Suprapubic skin (tissue), 4 donors: ENCODE results near the gene PAFAH1B1. TPM values are rescaled to one million over a fixed set of nuclear protein-coding genes. Genes with fewer than 3 reads are reported as not detected.

Source experiments
- DNase-seq, 2 donors: peaks; one replicate each; pipeline ENCODE4 v3.0.0-alpha.2; 2019; ENCODE audit warnings: low spot score in 2 of 2
- H3K27ac ChIP-seq: fragments of 200-600 bp; sonication (generic); one replicate; pipeline ENCODE4 v1.5.1; 2019
- H3K27me3 ChIP-seq: fragments of 200-600 bp; sonication (generic); one replicate; pipeline ENCODE4 v1.5.1; 2019
- H3K36me3 ChIP-seq: fragments of 200-600 bp; sonication (generic); one replicate; pipeline ENCODE4 v1.5.1; 2019
- H3K4me1 ChIP-seq: fragments of 200-600 bp; sonication (generic); one replicate; pipeline ENCODE4 v1.5.1; 2019
- H3K4me3 ChIP-seq: fragments of 200-600 bp; sonication (generic); one replicate; pipeline ENCODE4 v1.5.1; 2019; ENCODE audit warnings: mild to moderate bottlenecking
- H3K9me3 ChIP-seq: fragments of 200-600 bp; sonication (generic); one replicate; pipeline ENCODE4 v1.5.1; 2019
- CTCF ChIP-seq, 2 donors: fragments of 200-600 bp in 1 of 2; fragments of 450-650 bp in 1 of 2; sonication (generic) in 1 of 2; IDR thresholded peaks; one replicate each; pipeline ENCODE4 v1.5.1; 2016 to 2019; ENCODE audit warnings: antibody characterized with exemption in 2 of 2, mild to moderate bottlenecking in 1 of 2, moderate library complexity in 1 of 2
- EP300 ChIP-seq: sonication (generic); formaldehyde crosslinking; IDR thresholded peaks from one replicate; pipeline ENCODE4 v1.6.1; 2017; ENCODE audit warnings: antibody characterized with exemption
- POLR2A ChIP-seq, 2 donors: fragments of 450-650 bp; IDR thresholded peaks; one replicate each; pipeline ENCODE4 v1.6.1; 2017; ENCODE audit warnings: antibody characterized with exemption in 2 of 2, mild to moderate bottlenecking in 2 of 2, moderate library complexity in 2 of 2
- POLR2AphosphoS5 ChIP-seq, 3 donors: sonication (generic); formaldehyde crosslinking; IDR thresholded peaks; one replicate each; pipeline ENCODE4 v1.6.1; 2017; ENCODE audit warnings: antibody characterized with exemption in 3 of 3
- WGBS: methylation state at CpG from one replicate; pipeline ENCODE4 v1.1.5; 2018; 5-methylcytosine and 5-hydroxymethylcytosine counted together
- total RNA-seq, 4 donors: library from RNA; depleted of rRNA; stranded (reverse); fragments of >200 nt; gene quantifications; one replicate each; pipeline ENCODE4 v1.1.0, GENCODE V29; 2016

The PAFAH1B1 gene
- total RNA-seq, 4 donors from 2014 or later = 97.4 to 283 (median 125) TPM

DNA sequence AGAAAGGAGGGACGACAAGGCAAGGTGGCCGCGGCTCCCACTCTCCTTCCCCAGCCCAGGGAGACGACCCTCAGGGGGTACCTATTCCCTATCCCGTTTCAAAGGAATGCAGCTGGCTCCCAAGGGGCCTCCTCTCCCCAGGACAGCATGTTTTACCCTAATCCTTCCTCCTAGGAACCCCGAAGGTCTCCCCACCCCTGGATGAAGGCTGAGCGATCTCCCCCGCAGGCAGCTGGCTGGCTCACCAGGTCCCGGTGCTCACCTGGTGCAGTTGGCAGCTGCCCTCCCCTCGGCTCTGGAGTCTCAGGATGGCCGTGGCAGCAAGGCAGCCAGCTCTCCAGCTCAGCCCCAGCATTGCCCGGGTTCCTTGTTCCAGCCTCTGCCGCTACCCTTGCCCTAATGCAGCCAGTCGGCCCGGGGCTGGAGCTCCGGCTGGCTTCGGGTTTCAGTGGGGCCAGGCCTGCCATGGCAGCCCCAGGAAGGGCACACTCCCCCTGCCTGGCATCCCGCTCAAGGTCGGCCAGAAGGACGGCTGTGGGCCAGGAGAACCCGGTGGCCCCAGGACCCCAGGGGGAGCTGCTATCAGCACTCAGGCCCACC, 113.6 kb downstream of the PAFAH1B1 start:
- no peak for DNase-seq
- WGBS = 42% methylated on average over 14 of the region's 21 CpGs
- Histone ChIP-seq H3K4me1 (peaks cover 61% of the 10 kb centered on the region), H3K9me3 (no peaks in the 10 kb centered on the region), H3K27me3 (no peaks in the 10 kb centered on the region), H3K36me3 (peaks cover 23% of the 10 kb centered on the region), H3K4me3 (peak overlapping the region; percentile 72), H3K27ac (peak overlapping the region; percentile 89)
- no peak for TF ChIP-seq POLR2A (IDR thresholded peaks at IDR 0.05)

- TF ChIP-seq POLR2AphosphoS5 (IDR thresholded peaks at IDR 0.05) = no peak
- TF ChIP-seq CTCF (IDR thresholded peaks at IDR 0.05) = peak in 1 of 2 donors; percentile 39
- no peak for TF ChIP-seq EP300
- no peak for TF ChIP-seq POLR2A (IDR thresholded peaks at IDR 0.05)
- 66% methylated on average over 10 of the region's 13 CpGs for WGBS
- Histone ChIP-seq H3K27me3 (no peaks in the 10 kb centered on the region), H3K9me3 (no peaks in the 10 kb centered on the region), H3K4me1 (peaks cover 70% of the 10 kb centered on the region), H3K4me3 (peak overlapping the region; percentile 72), H3K27ac (peak overlapping the region; percentile 89), H3K36me3 (peaks cover 15% of the 10 kb centered on the region)
- DNase-seq = no peak
These were observed 114.5 kb downstream of the PAFAH1B1 start for GRCh38 chr17:2707721-2708584.

GRCh38 chr17:2708585-2709182, 115.2 kb downstream of the PAFAH1B1 start:
- Histone ChIP-seq H3K4me3 (peak overlapping the region; percentile 72), H3K36me3 (peaks cover 7% of the 10 kb centered on the region), H3K4me1 (peaks cover 70% of the 10 kb centered on the region), H3K9me3 (no peaks in the 10 kb centered on the region), H3K27me3 (no peaks in the 10 kb centered on the region), H3K27ac (peak overlapping the region; percentile 89)
- no peak for DNase-seq
- TF ChIP-seq POLR2AphosphoS5 (IDR thresholded peaks at IDR 0.05) (no peak), EP300 (no peak), POLR2A (IDR thresholded peaks at IDR 0.05) (no peak), CTCF (IDR thresholded peaks at IDR 0.05) (no peak)
- WGBS = 37% methylated on average over 16 of the region's 21 CpGs

DNA sequence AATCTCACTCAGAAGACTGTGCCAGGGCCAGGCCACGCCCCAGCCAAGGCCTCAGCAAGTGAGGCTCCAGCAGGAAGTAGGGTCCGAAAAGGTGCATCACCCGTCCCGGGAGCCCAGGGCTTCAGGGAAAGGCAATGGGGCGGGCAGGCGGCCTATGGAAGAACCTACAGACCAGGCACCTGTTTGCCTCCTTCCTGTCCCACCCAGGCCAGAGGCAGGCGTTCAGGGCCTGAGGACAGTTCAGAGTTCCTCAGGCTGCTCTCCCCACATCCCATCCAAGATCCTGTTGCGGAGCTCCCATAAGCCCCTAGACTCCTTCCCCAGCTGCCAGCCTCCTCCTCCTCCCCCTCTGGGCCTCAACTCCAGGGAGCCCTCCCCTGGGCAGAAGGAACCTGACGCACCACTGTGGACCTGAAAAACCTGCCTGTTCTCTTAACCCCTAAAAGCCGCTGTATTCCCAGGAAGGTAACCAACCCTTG, 115.8 kb downstream of the PAFAH1B1 start:
- WGBS = 44% methylated on average over 8 of the region's 10 CpGs
- DNase-seq = peak; percentile 71 to 84
- TF ChIP-seq POLR2A (IDR thresholded peaks at IDR 0.05) (no peak), EP300 (no peak), CTCF (IDR thresholded peaks at IDR 0.05) (no peak), POLR2AphosphoS5 (IDR thresholded peaks at IDR 0.05) (no peak)

GRCh38 chr17:2710071-2710802, 116.8 kb downstream of the PAFAH1B1 start:
- Histone ChIP-seq H3K27me3 (no peaks in the 10 kb centered on the region), H3K36me3 (no peaks in the 10 kb centered on the region), H3K4me3 (peak overlapping the region; percentile 72), H3K9me3 (no peaks in the 10 kb centered on the region), H3K4me1 (peaks cover 67% of the 10 kb centered on the region), H3K27ac (peak overlapping the region; percentile 89)
- TF ChIP-seq EP300 = no peak
- no peak for TF ChIP-seq POLR2AphosphoS5 (IDR thresholded peaks at IDR 0.05)
- TF ChIP-seq POLR2A (IDR thresholded peaks at IDR 0.05) = no peak
- no peak for TF ChIP-seq CTCF (IDR thresholded peaks at IDR 0.05)
- DNase-seq = peak in 1 of 2 donors; percentile 68
- 24% methylated on average over 14 of the region's 16 CpGs for WGBS

More for the DNA sequence above, 115.8 kb downstream of the PAFAH1B1 start:
- Histone ChIP-seq H3K4me3 (peak overlapping the region; percentile 72), H3K27me3 (no peaks in the 10 kb centered on the region), H3K27ac (peak overlapping the region; percentile 89), H3K9me3 (no peaks in the 10 kb centered on the region), H3K4me1 (peaks cover 70% of the 10 kb centered on the region), H3K36me3 (peaks cover 2% of the 10 kb centered on the region)
